ENCODE results near the gene TRIM7.

TRIM7 gene

DNA sequence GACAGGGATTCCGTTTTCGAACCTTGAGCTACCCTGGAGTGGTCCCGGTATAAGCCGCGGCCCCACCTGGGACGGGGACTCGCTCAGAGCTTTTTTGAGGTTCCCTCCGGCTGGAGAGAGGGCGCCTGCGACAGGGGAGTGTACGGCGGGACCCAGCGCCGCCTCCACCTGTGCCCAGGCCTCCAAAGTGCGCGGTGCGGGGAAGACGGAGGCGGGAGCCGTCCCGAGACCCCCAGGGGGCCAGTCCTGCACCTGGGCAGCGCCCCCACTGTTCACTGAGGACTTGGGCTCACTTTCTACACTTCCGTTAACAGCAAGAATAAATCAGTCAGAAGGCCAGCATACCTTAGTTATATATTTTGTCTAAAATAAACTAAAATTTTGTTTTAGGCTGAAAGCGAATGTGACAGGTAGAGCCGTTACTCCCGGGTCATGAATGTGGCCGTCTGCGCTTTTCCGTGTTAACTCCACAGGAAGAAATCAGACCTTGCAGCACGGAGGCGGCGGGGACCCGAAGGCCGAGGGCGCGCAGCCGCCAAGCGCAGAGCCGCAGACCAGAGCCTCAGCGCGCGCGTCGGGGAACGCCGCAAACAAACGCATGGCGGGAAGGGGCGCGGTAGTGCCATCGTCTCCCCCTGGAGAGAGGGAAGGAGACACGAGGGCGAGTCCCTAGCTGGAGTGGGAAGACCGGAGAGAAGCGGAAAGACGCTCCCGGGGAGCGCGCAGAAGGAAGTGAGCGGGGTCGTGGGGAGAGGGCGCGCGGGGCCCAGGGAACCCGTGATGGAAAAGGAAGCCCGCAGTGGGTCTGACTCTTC is 14.1 kb downstream of the TRIM7 start:
- DNase-seq (ENCODE audit: low read depth) = peak; percentile 46
- H3K4me3 ChIP-seq (replicated peaks; ENCODE audit: low read depth, low read length) = peak overlapping the region; percentile 82
- TF ChIP-seq, protein P1, sequence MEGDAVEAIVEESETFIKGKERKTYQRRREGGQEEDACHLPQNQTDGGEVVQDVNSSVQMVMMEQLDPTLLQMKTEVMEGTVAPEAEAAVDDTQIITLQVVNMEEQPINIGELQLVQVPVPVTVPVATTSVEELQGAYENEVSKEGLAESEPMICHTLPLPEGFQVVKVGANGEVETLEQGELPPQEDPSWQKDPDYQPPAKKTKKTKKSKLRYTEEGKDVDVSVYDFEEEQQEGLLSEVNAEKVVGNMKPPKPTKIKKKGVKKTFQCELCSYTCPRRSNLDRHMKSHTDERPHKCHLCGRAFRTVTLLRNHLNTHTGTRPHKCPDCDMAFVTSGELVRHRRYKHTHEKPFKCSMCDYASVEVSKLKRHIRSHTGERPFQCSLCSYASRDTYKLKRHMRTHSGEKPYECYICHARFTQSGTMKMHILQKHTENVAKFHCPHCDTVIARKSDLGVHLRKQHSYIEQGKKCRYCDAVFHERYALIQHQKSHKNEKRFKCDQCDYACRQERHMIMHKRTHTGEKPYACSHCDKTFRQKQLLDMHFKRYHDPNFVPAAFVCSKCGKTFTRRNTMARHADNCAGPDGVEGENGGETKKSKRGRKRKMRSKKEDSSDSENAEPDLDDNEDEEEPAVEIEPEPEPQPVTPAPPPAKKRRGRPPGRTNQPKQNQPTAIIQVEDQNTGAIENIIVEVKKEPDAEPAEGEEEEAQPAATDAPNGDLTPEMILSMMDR (IDR thresholded peaks at IDR 0.05; ENCODE audit: low read length, missing control alignments) = peak; percentile 12

DNA sequence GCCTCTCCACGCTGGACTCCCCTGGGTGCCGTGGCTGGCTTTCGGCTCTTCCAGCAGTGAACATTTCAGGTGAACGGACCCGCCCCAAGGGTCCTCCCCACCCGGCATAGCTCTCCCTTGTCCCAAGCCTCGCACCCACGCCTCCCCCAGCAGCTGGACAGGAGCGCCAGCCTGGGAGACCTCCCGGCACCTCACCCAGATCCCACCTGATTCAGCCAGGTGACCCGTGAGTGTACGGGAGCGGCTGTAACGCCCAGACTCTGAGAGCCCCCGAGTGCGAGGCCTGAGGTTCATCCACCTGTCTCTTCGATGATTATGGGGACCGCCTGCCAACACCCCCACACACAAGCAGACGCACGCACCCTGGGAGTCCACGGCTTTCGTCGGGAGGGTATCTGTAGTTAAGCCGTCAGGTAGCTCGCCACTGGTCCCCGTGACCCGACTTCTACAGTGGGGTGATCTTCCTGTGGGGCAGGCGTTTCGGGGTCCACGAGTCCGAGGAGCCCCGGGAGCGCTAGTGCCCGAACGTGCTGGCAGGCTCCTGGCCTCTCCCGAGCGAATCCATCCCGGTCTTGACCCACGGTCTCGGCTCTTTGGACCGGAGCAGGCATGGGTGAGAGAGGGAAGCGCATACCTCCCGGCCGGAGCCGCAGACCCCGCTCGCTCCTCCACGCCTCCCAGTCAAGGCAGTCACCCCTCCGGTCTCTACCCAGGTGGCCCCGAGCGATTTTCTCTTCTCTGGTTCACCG is 14.9 kb downstream of the TRIM7 start:
- TF ChIP-seq, protein P1 (IDR thresholded peaks at IDR 0.05; ENCODE audit: low read length, missing control alignments) = no peak
- peak overlapping the region; percentile 82 for H3K4me3 ChIP-seq (replicated peaks; ENCODE audit: low read depth, low read length)
- DNase-seq (ENCODE audit: low read depth) = no peak

DNA sequence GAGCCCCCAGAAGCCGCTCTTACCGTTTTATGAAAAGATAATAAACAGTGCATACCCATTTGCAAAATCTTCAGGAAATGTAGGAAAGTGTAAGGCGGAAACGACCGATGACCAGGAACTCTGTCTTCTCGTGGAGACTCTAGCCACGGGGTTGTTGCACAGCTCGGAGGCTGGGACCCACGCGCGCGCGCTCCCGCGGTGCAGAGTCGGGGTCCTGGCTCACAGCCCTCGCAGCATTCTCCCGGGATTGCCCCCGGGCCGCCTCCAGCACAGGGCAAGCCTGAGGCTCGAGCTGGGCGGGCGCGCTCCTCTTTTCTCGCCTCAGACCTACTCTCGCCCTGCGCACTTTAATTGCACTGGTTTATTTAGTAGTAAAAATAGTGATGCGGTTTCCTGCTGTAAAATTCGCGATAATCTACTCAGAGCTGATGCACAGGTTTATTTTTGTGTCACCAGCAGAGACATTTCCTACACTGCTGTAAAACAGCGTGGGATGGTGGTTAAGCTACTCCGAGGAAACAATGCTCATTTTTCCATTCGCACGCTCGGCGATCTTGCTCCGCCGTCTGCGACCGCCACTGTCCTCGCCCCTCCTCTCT is 15.5 kb downstream of the TRIM7 start:
- peak overlapping the region; percentile 82 for H3K4me3 ChIP-seq (replicated peaks; ENCODE audit: low read depth, low read length)
- DNase-seq (ENCODE audit: low read depth) = peak; percentile 53
- TF ChIP-seq, protein P1 (IDR thresholded peaks at IDR 0.05; ENCODE audit: low read length, missing control alignments) = no peak

DNA sequence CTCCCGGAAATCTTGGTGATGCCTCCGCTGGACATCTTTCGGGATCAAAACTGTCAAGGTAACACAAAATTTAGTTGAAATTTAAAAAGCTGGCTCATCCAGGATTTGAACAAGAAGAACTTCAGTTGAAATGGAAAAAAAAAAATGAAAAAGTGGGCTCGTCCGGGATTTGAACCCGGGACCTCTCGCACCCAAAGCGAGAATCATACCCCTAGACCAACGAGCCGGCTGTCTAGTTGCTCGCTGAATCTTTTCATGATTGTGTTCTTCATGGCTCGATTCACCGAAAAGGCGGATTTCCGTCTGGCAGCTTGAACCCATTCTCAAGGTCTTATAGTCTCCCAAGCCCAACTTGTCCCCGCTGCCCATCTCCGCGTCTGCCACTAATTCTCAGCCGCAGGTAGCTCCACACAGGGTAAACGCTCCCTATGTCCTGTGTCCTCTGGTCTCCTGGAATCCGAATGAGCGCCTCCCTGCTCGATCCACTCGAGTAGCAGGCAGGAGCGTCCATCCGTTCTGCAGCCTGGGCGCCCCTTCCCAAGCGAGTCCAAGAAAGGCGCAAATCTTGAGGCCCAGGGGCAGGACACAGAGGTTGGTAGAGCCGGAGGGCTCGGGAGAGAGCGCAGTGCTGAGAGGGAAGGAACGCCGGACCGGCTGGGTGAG is 16.2 kb downstream of the TRIM7 start:
- TF ChIP-seq, protein P1 (IDR thresholded peaks at IDR 0.05; ENCODE audit: low read length, missing control alignments) = peak; percentile 3
- DNase-seq (ENCODE audit: low read depth) = peak; percentile 85
- H3K4me3 ChIP-seq (replicated peaks; ENCODE audit: low read depth, low read length) = peak overlapping the region; percentile 82

DNA sequence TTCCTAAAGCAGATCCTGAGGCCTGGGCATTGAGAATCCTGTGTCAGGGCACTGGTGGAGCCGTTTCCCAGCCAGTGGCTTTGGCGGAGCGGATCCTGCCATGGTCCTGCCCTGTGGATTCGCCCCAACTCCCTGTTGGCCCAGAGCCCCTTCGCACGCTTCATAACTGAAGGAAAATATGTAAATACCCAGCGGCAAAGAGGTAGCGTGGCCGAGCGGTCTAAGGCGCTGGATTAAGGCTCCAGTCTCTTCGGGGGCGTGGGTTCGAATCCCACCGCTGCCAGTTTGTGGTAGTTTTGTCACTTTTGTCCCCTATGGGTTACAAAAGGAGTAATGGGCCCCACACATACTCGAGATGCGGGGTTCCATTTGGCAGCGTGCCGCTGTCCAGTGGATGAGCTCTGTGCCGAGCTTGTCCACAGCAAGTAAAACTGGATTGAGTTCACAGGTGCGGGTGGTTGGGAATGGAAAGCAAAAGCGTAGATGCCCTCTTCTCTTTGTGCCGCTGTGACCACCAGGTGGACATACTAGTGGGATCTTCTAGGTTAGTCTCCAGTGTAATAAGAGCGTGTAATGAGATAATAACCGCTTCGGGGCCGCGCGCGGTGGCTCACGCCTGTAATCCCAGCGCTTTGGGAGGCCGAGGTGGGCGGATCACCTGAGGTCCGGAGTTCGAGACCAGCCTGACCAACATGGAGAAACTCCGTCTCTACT is 17.3 kb downstream of the TRIM7 start:
- TF ChIP-seq, protein P1 (IDR thresholded peaks at IDR 0.05; ENCODE audit: low read length, missing control alignments) = peak; percentile 31
- peak; percentile 82 for DNase-seq (ENCODE audit: low read depth)
- peak overlapping the region; percentile 51 for H3K4me3 ChIP-seq (replicated peaks; ENCODE audit: low read depth, low read length)

DNA sequence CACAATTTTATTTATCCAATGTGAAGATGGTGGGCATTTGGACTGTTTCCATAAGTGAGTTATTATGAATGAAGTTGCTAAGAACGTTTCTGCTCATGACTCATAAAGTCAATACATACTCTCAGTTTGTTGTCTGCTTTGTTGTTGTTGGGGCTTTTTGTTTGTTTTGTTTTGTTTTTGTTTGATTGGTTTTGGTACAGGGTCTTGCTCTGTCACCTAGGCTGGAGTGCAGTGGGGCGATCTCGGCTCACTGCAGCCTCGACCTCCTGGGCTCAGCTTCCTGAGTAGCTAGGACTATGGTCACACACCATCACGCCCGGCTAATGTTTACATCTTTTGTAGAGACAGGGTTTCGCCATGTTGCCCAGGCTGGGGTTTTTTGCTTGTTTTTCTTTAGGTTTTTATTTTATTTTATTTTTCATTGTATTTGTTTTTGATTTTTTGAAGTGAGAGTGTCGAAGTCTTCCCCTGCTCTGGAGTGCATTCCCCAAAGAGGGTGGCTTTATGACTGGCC is 18.0 kb downstream of the TRIM7 start:
- TF ChIP-seq, protein P1 (IDR thresholded peaks at IDR 0.05; ENCODE audit: low read length, missing control alignments) = no peak
- peak overlapping the region; percentile 51 for H3K4me3 ChIP-seq (replicated peaks; ENCODE audit: low read depth, low read length)
- DNase-seq (ENCODE audit: low read depth) = no peak
